Measurements from ENCODE around the gene RAC3.

RAC3 gene

DNA sequence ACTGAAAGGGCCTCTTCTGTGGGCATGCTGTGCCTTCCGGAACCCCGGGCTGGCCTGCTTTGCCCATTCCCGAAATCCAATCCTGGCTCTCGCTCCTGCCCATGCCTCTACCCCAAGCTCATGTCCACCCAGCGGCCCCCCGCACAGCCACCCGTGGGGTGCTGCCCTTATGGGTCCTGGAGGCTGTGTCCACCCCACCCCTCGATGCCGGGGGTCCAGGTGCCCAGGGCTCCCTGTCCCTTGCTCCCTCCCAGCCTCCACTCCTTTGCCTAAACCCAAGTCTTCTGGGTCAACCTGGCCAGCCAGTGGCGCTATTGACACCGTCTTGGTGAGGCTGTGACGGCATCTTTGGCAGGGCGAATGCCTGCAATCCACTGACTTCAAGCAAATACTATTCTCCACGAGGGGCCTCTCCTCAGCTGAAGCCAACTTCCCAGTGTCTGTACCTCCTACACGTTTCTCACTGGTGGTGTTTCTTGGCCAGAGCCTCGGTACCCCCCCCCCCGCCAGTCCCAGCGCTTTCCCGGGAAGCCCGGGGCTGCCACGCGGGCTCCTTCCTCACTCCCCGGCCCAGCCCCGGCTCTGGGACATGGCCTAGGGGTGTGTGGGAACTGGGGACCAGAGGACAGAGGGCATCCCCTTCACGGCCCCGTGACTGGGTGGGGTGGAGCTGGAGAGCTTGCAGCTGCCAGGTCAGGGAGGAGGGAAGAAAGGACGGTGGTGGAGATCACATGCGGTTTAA, 46.3 kb downstream of the RAC3 start:
- DNase-seq (ENCODE audit: low spot score in 2 of 2) (no peak), ATAC-seq (ENCODE audit: low read depth) (no peak)
- Mint-ChIP-seq H3K4me1 (no peaks in the 10 kb centered on the region), H3K9me3 (no peaks in the 10 kb centered on the region), H3K27ac (no peak overlapping the region), H3K27me3 (peaks cover 3% of the 10 kb centered on the region), H3K4me3 (no peak overlapping the region), H3K36me3 (peaks cover 11% of the 10 kb centered on the region)

DNA sequence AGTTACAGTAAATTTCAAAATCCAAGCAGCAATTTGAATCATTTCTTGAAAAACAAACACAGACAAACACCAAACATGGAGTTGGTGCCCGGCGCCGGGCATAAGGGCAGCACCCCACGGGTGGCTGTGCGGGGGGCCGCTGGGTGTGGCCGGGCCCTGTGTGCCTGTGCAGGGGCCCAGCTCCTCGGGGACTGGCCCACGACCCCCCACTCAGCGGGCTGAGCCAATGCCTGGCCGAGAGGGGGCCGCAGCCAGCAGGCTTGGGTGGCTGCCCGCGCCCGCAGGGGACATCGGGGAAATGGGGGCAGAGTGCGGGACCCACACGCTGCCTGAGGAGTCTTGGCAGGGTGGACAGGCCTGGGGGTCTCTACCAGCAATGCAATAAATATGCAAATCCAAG, 47.0 kb downstream of the RAC3 start:
- no peak for ATAC-seq (ENCODE audit: low read depth)
- H3K4me1 Mint-ChIP-seq: no peaks in the 10 kb centered on the region
- no peak overlapping the region for H3K4me3 Mint-ChIP-seq
- H3K27ac Mint-ChIP-seq: no peak overlapping the region
- H3K27me3 Mint-ChIP-seq: peaks cover 3% of the 10 kb centered on the region
- H3K9me3 Mint-ChIP-seq: no peaks in the 10 kb centered on the region
- peaks cover 15% of the 10 kb centered on the region for H3K36me3 Mint-ChIP-seq
- DNase-seq (ENCODE audit: low spot score in 2 of 2): no peak

DNA sequence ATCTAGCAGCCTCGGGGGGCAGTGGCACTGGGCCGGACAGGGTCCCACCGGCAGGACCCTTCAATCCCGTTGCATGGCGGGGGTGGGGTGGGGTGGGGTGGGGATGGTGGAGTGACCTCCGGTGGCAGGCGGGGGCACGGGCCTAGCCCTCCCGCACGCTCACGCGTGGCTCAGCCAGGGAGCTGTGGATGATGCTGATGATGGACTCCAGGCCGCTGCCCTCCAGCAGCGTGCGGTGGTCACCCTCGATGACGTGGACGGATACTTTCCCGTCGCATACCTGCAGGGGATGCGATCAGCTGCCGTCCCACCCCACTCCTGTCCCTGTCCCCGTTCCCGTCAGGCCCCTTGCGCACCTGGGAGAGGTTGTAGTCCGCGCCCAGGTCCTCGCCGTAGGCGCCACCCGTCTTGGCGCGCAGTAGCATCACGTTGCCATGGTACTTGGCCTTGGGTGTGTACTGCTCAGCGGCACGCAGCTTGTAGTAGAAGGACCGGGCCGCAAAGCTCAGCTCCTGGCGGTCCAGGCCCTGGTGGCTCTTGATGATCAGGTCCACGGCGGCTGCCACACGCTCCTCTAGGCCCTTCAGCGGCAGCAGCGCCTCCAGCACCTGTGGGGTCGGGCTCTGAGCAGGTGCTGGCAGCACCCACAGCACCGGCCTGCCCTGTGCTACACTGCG, 47.7 kb downstream of the RAC3 start:
- peaks cover 16% of the 10 kb centered on the region for H3K36me3 Mint-ChIP-seq
- no peak overlapping the region for H3K27ac Mint-ChIP-seq
- DNase-seq (ENCODE audit: low spot score in 2 of 2): no peak
- H3K9me3 Mint-ChIP-seq: no peaks in the 10 kb centered on the region
- H3K4me1 Mint-ChIP-seq: no peaks in the 10 kb centered on the region
- H3K4me3 Mint-ChIP-seq: no peak overlapping the region
- ATAC-seq (ENCODE audit: low read depth): no peak
- peaks cover 3% of the 10 kb centered on the region for H3K27me3 Mint-ChIP-seq

DNA sequence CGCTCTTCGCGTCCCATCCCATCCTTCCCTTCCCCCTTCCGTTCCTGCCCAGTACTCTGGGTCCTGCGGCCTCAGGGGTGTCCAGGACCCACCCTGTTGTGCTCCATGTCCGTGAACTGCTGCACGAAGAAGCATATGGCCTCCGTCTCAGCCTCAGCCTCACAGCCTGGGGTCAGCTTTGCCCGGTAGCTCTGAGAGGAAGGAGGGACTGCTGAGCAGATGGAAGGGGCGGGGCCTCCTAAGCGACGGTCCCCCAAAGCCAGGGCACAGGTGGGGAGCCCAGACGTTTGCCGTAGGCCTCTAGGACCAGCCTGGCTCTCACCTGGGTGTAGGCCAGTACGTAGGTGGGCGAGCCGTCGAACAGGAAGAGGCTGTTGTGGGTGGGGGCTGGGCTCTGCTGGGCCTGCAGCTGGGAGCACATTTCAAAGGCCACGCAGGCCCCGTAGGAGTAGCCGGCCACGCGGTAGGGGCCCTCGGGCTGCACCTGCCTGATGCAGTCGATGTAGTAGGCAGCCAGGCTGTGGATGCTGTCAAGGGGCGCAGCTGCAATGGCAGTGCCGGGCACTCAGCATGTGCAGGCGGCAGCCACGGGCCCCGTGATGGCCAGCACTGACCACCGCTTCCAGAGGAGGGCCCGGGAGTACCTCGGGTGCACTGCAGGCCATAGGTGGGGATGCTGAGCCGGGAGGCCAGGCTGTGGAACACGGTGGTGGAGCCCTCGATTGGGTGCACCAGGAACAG, 48.7 kb downstream of the RAC3 start:
- DNase-seq (ENCODE audit: low spot score in 2 of 2): no peak
- H3K27ac Mint-ChIP-seq: no peak overlapping the region
- no peaks in the 10 kb centered on the region for H3K4me1 Mint-ChIP-seq
- peaks cover 19% of the 10 kb centered on the region for H3K36me3 Mint-ChIP-seq
- H3K27me3 Mint-ChIP-seq: peaks cover 3% of the 10 kb centered on the region
- no peaks in the 10 kb centered on the region for H3K9me3 Mint-ChIP-seq
- H3K4me3 Mint-ChIP-seq: no peak overlapping the region
- no peak for ATAC-seq (ENCODE audit: low read depth)

DNA sequence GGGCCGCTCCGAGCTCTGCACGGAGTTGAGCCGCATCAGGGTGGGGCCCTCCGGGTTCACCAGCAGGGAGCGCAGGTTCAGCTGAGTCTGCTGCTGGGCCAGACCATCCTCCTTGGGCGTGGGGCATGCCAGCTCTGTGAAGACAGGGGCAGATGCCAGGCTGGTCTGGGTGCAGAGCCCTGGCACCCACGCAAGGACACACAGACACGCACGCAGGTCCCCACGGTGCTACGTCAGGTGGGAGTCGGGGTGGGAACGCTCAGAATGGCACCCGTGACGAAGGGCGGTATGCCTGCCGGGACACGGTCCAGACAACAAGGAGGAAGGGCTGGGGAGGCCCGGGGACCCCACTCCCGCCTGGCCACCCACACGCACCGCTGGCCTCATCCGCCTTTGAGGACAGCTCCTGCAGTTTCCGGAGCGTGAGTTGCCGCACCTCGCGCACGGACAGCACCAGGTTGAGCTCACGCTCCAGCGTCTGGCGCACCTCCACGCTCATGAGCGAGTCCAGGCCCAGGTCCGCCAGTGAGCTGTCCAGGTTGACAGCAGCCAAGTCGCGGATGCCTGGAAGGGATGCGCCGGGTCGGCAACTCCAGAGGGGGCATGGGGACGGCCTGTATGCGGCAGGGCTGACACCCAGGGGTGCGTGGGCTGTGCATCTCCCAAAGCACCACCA, 49.4 kb downstream of the RAC3 start:
- Mint-ChIP-seq H3K4me3 (no peak overlapping the region), H3K4me1 (no peaks in the 10 kb centered on the region), H3K27me3 (peaks cover 3% of the 10 kb centered on the region), H3K9me3 (no peaks in the 10 kb centered on the region), H3K36me3 (peaks cover 19% of the 10 kb centered on the region), H3K27ac (no peak overlapping the region)
- DNase-seq (ENCODE audit: low spot score in 2 of 2) (no peak), ATAC-seq (ENCODE audit: low read depth) (no peak)

DNA sequence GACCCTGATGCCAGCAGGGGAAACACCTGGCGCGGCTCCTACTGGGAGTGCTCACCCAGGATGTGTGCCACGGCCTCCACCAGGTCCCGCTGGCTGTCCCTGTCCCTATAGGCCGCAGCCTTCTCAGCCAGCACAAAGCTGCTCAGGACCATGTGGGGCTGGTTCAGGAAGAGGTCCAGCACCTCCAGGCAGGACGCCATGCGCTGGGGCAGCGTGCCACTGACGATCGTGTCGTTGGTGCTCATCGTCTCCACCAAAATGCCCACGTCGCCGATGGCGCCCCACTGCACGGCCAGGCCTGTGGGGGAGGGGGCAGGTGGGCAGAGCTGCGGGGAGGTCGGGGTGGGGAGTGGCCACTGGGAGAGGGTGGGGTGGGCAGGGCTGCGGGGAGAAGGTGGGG, 50.1 kb downstream of the RAC3 start:
- H3K27me3 Mint-ChIP-seq: peaks cover 2% of the 10 kb centered on the region
- no peak overlapping the region for H3K27ac Mint-ChIP-seq
- ATAC-seq (ENCODE audit: low read depth) (no peak), DNase-seq (ENCODE audit: low spot score in 2 of 2) (no peak)
- H3K4me3 Mint-ChIP-seq: no peak overlapping the region
- no peaks in the 10 kb centered on the region for H3K4me1 Mint-ChIP-seq
- H3K9me3 Mint-ChIP-seq: no peaks in the 10 kb centered on the region
- H3K36me3 Mint-ChIP-seq: peaks cover 19% of the 10 kb centered on the region

DNA sequence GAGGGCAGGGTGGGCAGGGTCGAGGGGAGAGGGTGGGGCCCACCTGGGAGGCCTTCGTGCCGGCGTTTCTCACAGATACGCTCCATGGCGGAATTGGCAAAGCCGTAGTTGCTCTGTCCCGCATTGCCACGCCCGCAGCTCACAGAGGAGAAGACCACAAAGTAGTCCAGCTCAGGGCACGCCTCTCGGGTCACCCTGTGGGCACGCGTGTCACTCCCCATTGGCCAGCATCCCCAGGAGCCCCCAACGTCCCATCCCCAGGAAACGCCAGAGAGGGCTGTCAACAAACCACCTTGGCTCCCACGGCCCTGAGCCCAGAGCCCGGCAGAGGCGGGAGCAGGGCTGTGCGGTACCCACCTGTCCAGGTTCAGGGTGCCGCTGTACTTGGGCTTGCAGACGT, 50.5 kb downstream of the RAC3 start:
- Mint-ChIP-seq H3K27me3 (no peaks in the 10 kb centered on the region), H3K9me3 (no peaks in the 10 kb centered on the region), H3K27ac (no peak overlapping the region), H3K4me3 (no peak overlapping the region), H3K4me1 (no peaks in the 10 kb centered on the region), H3K36me3 (peaks cover 19% of the 10 kb centered on the region)
- ATAC-seq (ENCODE audit: low read depth): no peak
- no peak for DNase-seq (ENCODE audit: low spot score in 2 of 2)

DNA sequence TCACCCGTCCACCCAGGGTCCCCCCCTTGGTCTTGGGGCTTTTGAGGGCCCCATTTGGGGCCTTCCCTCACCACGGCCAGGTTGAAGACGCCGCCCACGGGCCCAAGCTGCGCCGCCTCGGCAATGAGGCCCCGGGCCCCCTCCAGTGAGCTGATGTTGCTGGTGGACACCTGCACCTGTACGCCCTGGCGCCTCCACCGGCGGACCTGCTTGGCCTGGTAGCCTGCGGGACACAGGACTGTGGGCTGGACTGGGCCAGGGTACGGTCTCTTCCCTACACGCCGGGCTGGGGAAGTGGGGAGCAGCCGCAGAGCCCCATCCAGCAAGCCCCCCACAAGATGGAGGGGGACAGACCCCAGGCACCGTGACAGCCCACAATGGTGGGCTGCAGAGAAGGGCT, 51.0 kb downstream of the RAC3 start:
- H3K27ac Mint-ChIP-seq: no peak overlapping the region
- H3K4me1 Mint-ChIP-seq: no peaks in the 10 kb centered on the region
- DNase-seq (ENCODE audit: low spot score in 2 of 2) (no peak), ATAC-seq (ENCODE audit: low read depth) (no peak)
- H3K4me3 Mint-ChIP-seq: no peak overlapping the region
- no peaks in the 10 kb centered on the region for H3K27me3 Mint-ChIP-seq
- H3K9me3 Mint-ChIP-seq: no peaks in the 10 kb centered on the region
- peaks cover 19% of the 10 kb centered on the region for H3K36me3 Mint-ChIP-seq

DNA sequence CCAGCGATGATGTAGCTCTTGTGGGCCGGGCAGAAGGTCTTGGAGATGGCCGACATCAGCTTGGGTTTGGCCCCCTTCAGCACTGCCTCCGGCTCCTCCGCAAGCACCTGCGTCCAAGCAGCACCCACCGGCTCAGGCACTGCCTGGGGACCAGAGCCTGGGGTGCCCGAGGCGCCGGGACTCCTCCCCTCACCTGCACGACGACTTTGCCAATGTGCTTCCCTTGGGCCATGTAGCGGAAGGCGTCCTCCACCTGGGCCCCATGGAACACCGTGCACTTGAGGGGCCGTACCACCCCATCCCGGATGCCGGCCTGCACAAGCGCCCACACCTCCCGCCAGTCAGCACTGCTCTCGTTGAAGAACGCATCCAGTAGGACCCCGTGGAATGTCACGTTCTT, 51.5 kb downstream of the RAC3 start:
- no peaks in the 10 kb centered on the region for H3K9me3 Mint-ChIP-seq
- H3K27ac Mint-ChIP-seq: no peak overlapping the region
- H3K4me3 Mint-ChIP-seq: no peak overlapping the region
- no peaks in the 10 kb centered on the region for H3K4me1 Mint-ChIP-seq
- peaks cover 19% of the 10 kb centered on the region for H3K36me3 Mint-ChIP-seq
- no peak for ATAC-seq (ENCODE audit: low read depth)
- DNase-seq (ENCODE audit: low spot score in 2 of 2): no peak
- H3K27me3 Mint-ChIP-seq: no peaks in the 10 kb centered on the region

Data from memory B cell (primary cell).